WTC11 (cell line): Measurements from ENCODE around the gene NOX5.

Experiments
- ATF2 ChIP-seq: sonication (generic); formaldehyde crosslinking; IDR thresholded peaks from 2 replicates; pipeline ENCODE4 v1.8.1; 2022; ENCODE audit warnings: low read depth, missing genetic modification reagents, borderline replicate concordance
- CBFB ChIP-seq: sonication (generic); formaldehyde crosslinking; IDR thresholded peaks from 2 replicates; pipeline ENCODE4 v1.8.1; 2022; ENCODE audit warnings: mild to moderate bottlenecking, low read depth, missing genetic modification reagents
- FOXJ3 ChIP-seq: sonication (generic); formaldehyde crosslinking; IDR thresholded peaks from 2 replicates; pipeline ENCODE4 v1.9.0; 2021; ENCODE audit warnings: missing genetic modification reagents, mild to moderate bottlenecking, borderline replicate concordance
- NR2C2 ChIP-seq: sonication (generic); formaldehyde crosslinking; IDR thresholded peaks from 2 replicates; pipeline ENCODE4 v1.8.0; 2022; ENCODE audit warnings: mild to moderate bottlenecking, missing genetic modification reagents
- NR3C1 ChIP-seq: sonication (generic); formaldehyde crosslinking; conservative IDR thresholded peaks from 2 replicates; pipeline ENCODE4 v1.8.1; 2023; ENCODE audit warnings: low read depth, mild to moderate bottlenecking, missing genetic modification reagents
- SP1 ChIP-seq: sonication (generic); formaldehyde crosslinking; conservative IDR thresholded peaks from 2 replicates; pipeline ENCODE4 v1.8.1; 2022; ENCODE audit warnings: missing genetic modification reagents
- TEAD4 ChIP-seq: sonication (generic); formaldehyde crosslinking; IDR thresholded peaks from 2 replicates; pipeline ENCODE4 v1.8.0; 2022; ENCODE audit warnings: mild to moderate bottlenecking, missing genetic modification reagents
- ZBTB21 ChIP-seq: sonication (generic); formaldehyde crosslinking; IDR thresholded peaks from 2 replicates; pipeline ENCODE4 v1.8.1; 2023; ENCODE audit warnings: mild to moderate bottlenecking, missing genetic modification reagents, borderline replicate concordance
- ZNF121 ChIP-seq: sonication (generic); formaldehyde crosslinking; IDR thresholded peaks from 2 replicates; pipeline ENCODE4 v1.8.0; 2023; ENCODE audit warnings: missing genetic modification reagents
- TF ChIP-seq, protein P1 (sequence below): sonication (generic); formaldehyde crosslinking; IDR thresholded peaks from 2 replicates; pipeline ENCODE4 v1.8.0; 2023; ENCODE audit warnings: missing genetic modification reagents
- TF ChIP-seq, protein P2 (sequence below): fragments of 200-600 bp; IDR thresholded peaks from 2 replicates; pipeline ENCODE4 v1.8.0; 2022; ENCODE audit warnings: antibody characterized with exemption
- TF ChIP-seq, protein P3 (sequence below): sonication (generic); formaldehyde crosslinking; IDR thresholded peaks from 2 replicates; pipeline ENCODE4 v1.8.0; 2022; ENCODE audit warnings: mild to moderate bottlenecking, missing genetic modification reagents
- TF ChIP-seq, protein P4 (sequence below): sonication (generic); formaldehyde crosslinking; IDR thresholded peaks from 2 replicates; pipeline ENCODE4 v1.8.1; 2022; ENCODE audit warnings: low read depth, mild to moderate bottlenecking, moderate library complexity, missing genetic modification reagents, borderline replicate concordance
- TF ChIP-seq, protein P5 (sequence below): sonication (generic); formaldehyde crosslinking; IDR thresholded peaks from 2 replicates; pipeline ENCODE4 v1.8.1; 2023; ENCODE audit warnings: mild to moderate bottlenecking, missing genetic modification reagents, borderline replicate concordance

DNA sequence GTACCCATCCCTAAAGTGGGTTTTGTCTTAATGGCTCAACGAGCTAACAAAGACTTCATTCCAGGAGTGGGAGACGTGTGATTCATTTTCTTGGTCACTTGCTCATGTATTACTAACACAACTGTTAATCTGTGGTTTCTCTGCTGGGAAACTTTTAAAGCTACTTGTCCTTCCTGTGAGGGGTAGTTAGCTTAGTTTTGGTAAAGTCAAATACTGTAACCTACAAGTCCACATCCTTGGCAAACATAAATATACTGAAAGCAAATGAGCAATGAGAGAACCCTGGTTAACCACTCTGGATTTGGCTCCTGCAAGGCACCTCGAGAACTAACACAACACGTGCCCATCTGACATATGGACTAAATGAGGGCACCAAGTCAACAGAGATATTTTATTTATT is 19.9 kb downstream of the NOX5 start:
- TF ChIP-seq, protein P1, sequence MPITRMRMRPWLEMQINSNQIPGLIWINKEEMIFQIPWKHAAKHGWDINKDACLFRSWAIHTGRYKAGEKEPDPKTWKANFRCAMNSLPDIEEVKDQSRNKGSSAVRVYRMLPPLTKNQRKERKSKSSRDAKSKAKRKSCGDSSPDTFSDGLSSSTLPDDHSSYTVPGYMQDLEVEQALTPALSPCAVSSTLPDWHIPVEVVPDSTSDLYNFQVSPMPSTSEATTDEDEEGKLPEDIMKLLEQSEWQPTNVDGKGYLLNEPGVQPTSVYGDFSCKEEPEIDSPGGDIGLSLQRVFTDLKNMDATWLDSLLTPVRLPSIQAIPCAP (CRISPR knock-in tag), result no peak
- TF ChIP-seq NR2C2 (CRISPR knock-in tag) (no peak), TEAD4 (no peak), ZNF121 (CRISPR knock-in tag) (no peak), SP1 (CRISPR knock-in tag) (no peak), NR3C1 (no peak), CBFB (no peak), ATF2 (CRISPR knock-in tag) (no peak), ZBTB21 (CRISPR knock-in tag) (no peak), FOXJ3 (CRISPR knock-in tag) (no peak)
- TF ChIP-seq, protein P2, sequence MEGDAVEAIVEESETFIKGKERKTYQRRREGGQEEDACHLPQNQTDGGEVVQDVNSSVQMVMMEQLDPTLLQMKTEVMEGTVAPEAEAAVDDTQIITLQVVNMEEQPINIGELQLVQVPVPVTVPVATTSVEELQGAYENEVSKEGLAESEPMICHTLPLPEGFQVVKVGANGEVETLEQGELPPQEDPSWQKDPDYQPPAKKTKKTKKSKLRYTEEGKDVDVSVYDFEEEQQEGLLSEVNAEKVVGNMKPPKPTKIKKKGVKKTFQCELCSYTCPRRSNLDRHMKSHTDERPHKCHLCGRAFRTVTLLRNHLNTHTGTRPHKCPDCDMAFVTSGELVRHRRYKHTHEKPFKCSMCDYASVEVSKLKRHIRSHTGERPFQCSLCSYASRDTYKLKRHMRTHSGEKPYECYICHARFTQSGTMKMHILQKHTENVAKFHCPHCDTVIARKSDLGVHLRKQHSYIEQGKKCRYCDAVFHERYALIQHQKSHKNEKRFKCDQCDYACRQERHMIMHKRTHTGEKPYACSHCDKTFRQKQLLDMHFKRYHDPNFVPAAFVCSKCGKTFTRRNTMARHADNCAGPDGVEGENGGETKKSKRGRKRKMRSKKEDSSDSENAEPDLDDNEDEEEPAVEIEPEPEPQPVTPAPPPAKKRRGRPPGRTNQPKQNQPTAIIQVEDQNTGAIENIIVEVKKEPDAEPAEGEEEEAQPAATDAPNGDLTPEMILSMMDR, result no peak
- TF ChIP-seq, protein P3, sequence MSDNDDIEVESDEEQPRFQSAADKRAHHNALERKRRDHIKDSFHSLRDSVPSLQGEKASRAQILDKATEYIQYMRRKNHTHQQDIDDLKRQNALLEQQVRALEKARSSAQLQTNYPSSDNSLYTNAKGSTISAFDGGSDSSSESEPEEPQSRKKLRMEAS, result no peak
- TF ChIP-seq, protein P4, sequence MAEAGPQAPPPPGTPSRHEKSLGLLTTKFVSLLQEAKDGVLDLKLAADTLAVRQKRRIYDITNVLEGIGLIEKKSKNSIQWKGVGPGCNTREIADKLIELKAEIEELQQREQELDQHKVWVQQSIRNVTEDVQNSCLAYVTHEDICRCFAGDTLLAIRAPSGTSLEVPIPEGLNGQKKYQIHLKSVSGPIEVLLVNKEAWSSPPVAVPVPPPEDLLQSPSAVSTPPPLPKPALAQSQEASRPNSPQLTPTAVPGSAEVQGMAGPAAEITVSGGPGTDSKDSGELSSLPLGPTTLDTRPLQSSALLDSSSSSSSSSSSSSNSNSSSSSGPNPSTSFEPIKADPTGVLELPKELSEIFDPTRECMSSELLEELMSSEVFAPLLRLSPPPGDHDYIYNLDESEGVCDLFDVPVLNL (CRISPR knock-in tag), result no peak
- TF ChIP-seq, protein P5, sequence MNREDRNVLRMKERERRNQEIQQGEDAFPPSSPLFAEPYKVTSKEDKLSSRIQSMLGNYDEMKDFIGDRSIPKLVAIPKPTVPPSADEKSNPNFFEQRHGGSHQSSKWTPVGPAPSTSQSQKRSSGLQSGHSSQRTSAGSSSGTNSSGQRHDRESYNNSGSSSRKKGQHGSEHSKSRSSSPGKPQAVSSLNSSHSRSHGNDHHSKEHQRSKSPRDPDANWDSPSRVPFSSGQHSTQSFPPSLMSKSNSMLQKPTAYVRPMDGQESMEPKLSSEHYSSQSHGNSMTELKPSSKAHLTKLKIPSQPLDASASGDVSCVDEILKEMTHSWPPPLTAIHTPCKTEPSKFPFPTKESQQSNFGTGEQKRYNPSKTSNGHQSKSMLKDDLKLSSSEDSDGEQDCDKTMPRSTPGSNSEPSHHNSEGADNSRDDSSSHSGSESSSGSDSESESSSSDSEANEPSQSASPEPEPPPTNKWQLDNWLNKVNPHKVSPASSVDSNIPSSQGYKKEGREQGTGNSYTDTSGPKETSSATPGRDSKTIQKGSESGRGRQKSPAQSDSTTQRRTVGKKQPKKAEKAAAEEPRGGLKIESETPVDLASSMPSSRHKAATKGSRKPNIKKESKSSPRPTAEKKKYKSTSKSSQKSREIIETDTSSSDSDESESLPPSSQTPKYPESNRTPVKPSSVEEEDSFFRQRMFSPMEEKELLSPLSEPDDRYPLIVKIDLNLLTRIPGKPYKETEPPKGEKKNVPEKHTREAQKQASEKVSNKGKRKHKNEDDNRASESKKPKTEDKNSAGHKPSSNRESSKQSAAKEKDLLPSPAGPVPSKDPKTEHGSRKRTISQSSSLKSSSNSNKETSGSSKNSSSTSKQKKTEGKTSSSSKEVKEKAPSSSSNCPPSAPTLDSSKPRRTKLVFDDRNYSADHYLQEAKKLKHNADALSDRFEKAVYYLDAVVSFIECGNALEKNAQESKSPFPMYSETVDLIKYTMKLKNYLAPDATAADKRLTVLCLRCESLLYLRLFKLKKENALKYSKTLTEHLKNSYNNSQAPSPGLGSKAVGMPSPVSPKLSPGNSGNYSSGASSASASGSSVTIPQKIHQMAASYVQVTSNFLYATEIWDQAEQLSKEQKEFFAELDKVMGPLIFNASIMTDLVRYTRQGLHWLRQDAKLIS (CRISPR knock-in tag), result no peak
